Measurements from ENCODE around the gene SHANK1.

The SHANK1 gene

DNA sequence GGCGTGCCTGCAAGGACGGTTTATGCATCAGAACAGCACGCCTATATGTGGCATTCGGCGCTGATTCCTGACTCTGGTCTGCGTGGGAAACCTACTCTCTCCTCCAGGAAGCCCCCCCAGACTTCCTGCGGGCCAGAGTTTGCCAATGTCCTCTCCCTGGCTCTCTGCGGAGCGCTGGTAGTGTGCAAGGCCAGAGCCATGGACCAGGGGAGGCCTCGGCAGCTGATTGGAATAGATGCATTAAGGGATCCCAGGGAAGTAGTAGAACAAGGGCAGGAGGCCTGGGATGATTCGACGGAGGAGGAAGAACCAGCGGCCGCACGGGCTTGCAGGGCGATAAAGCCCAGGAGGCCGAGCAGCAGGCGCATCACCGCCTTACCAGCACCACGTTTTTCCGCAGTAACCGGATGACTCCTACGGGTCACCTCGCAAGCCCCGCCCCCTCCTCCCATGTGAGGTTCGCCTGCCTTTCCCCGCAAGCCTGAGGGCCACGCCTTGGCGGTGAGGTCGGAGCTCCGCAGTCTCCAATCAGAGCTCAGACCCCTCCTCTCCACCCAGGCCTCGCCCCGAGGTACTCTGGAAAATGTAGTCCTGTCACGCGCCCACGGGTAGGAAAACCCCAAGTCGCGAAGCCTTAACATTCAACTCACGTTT, 8.6 kb upstream of the SHANK1 start:
- no peak for DNase-seq

- no peak for DNase-seq
Observed at GRCh38 chr19:50725911-50726230, 6.3 kb upstream of the SHANK1 start.

- DNase-seq = no peak
Observed at GRCh38 chr19:50725218-50725910, 5.8 kb upstream of the SHANK1 start.

GRCh38 chr19:50724522-50725217, 5.1 kb upstream of the SHANK1 start:
- peak; percentile 85 for DNase-seq

DNA sequence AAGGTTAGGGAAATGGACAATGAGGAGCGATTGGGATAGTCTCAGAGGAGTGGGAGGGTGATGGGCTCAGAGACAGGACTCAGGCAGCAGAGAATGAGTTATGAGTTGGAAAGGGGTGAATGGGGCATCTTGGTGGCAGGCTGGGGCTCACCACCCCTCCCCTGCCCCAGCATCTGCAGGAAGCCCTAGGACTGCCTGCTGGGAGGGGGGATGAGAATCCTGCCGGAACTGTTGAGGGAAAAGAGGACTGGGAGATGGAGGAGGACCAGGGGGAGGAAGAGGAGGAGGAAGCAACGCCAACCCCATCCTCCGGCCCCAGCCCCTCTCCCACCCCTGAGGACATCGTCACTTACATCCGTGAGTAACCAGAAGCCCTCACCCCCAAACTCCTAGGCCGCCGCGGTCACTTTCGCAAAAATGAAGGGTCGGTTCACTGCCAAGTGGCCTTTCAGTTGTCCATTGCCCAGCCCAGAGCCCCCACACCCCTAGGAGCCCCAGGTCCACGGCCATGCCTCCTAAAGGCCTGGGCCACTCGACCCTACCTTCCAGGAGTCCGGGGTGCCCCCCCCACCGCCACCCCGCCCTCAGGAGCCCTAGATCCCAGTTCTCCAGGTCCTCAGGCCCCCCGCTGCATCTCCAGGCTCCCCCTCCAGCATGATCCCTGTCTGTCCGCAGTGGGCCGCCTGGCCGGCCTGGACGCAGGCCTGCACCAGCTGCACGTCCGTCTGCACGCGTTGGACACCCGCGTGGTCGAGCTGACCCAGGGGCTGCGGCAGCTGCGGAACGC, 4.3 kb upstream of the SHANK1 start:
- DNase-seq = no peak

- DNase-seq = no peak
Observed at GRCh38 chr19:50723069-50723468, 3.5 kb upstream of the SHANK1 start, which contains the start of gene CLEC11A. Gene CLEC11A (plus strand): TSS chr19:50723364. CDS start chr19:50723526, 162 bp downstream.

GRCh38 chr19:50722201-50723013, 2.8 kb upstream of the SHANK1 start:
- no peak for DNase-seq

DNA sequence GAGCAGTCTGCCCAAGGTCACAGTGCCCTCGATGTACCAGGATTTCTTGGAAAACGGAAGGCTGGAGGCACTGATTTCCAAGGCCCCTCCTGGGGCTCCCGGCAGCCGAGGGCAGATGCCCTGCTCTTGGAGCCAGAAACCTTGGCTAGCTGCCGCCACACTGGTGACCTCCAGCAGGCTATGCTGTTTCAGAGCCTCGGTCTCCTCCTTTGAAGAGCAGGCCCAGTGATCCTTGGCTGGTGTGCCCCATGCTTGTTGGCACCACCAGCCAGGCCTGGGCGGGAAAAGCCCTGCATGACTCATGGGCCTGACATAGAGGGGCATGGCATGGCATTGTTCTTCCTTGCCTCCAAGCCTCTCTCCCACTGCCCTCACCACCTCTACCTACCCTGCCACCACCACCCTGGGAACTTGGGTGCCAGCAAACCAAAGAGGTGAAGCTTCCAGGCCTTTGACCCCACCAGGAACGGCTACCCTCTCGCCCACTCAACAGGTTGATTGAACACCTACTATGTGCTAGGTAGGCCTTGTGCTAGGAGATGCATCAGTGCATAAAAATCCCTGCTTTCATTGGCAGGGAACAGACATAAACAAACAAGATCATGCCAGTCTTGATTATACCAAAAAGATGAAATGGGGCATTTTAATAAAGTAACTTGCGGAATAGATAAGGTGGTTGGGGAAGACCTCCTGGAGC, 2.0 kb upstream of the SHANK1 start:
- no peak for DNase-seq

DNA sequence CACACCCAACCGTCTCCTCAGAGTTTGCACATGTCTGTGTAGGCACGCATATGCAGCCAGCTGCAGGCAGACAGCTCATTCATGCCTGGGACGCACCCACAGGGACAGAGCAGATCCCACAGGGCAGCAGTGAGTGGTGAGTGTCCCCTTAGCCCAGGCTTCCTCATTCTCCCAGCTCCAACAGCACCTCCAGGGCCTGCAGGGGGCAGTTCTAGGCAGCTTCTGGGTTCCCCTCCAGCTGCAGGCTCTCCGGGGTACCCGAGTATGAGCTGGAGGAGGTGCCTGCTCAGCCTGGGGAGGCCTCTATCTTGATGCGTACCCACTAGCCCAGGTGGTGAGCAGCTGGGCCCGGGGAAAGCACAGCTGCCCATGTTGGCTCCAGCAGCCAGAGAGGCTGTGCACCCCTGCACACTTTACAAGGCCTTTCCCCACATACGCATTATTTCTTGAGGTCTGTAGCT, 1.3 kb upstream of the SHANK1 start:
- DNase-seq = no peak

- DNase-seq = no peak
Observed at GRCh38 chr19:50720181-50720920, 749 bp upstream of the SHANK1 start.

DNA sequence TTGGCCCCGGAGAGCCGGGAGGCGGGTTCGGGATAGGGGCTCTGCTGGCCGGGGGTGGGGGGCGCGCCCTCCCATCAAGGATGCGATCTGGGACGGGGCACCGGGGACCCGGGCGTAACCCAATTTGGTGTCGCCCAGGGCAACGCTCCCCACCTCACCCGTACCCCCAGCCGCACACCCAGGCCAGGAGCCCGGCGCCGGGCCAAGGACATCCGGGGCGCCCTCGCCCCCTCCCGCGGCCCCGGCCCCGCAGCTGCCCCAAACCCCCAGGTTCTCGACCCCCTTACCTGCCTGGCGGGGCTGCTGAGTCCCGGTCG, 525 bp downstream of the SHANK1 start:
- no peak for DNase-seq

- DNase-seq = no peak
Observed at GRCh38 chr19:50718255-50719118, 1.1 kb downstream of the SHANK1 start.

DNA sequence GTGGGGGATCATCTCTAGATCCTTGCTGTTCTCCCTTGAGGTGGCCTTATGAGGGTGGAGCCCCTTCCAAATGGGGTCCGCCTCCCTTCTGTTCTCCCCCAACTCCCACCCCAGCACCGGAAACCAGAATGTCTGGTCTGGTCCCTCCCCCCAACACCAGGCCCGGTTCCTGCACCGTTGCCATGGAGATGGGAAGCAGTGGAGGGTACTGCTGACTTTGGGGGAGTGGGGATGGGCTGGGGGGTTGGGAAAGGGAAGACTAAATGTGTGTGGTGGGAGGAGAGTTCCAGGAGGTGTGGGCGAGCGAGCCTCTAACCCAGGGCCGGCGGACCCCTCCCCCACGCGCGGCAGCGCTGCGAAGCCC, 1.7 kb downstream of the SHANK1 start:
- DNase-seq = no peak

- DNase-seq = no peak
Observed at GRCh38 chr19:50717026-50717723, 2.4 kb downstream of the SHANK1 start.

DNA sequence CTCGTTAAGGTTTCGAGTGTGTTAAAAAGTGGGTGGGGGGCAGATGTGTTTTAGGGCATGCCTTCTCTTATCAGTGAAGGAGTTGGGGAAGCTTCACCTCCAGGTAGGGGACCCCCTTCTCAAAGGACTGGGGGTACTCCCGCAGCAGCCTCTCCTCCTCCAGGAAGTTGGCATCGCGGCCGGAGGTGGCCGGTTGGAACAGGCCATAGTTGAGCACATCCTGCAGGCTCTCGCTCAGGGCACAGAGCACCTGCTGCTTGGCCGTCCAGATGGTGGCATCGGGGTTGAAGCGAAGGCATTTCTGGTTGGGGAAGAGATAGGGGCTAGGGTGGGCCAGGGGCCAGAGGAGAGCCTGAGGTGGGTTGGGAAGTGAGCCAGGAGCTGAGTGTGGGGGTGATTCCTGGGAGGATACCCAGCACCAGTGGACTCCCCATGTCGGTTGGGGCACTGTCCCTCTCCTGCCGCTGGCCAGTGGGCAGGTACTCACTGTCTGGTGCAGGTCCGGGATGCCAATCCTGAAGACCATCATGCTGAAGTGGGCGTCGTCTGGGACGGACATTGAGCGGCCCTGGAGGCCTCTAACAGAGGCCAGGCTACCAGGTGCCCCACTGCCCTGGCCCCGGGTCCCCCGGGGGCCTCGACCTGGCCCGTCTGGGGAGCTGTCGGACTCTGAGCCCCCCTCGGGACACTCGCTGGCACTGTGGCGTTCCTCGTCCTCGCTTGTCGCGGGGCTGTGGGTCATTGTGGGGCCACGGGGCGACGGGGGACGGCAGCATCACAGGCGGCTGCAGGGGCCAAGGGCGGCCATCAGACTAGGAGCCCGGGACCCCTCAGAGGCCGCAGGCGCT, 3.2 kb downstream of the SHANK1 start:
- no peak for DNase-seq

DNA sequence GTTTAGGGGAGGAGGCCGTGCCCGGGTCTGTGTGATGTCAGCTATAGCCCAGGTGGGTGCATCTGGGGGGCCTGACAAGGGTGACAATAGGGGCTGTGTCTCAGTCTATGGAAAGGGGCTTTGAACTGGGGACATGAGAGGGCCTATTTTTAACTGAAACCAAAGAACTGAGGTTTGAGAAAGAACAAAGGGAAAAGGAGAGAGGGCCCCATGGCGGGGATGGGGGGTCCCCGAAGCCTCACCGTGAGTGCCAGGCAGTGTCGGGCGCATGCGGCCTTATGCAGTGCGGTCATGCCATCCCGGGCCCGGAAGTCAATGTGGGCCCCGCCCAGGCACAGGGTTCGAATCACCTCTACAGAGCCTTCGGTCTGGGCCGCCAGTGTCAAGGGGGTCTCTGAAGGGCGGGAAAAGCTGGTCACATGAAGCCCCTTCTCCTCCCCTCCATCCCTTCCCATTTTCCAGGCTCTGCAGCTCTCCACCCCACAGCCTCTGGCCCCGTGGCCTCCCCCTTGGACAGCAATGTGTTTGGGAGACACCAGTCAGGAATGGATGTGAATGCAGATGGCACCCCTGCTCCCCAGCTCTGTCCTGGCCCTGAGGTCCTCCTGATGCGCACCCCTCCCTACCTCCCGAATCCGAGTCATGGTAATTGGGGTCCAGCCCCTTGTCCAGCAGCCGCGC, 5.9 kb downstream of the SHANK1 start:
- DNase-seq = no peak

- DNase-seq = no peak
Observed at GRCh38 chr19:50712833-50713232, 6.8 kb downstream of the SHANK1 start.

DNA sequence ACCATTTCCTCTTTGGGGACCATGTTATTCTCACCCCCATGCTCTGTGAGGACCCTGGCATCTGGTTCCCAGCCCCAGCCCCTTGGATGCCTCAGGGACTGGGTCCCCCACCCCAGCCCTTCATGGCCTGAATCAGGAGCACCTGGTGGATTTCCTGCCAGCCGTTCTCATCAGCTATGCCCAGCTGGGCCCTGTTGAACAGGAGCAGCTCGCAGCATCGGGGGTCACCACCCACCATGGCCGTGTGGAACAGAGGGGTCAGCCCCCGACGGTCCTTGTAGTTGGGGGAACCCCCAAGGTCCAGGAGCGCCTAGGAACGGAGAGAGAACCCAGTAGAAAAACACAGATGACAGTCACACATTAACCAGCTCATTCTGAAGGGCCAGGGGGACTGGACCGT, 7.8 kb downstream of the SHANK1 start:
- DNase-seq = no peak

Measured in NCI-H1417 treated with DMSO at 0.1 percent for 48 hours (cell line).